HG03457 (cell line): ENCODE data around the gene DNAJC5.

Source experiments
- ATAC-seq: cut with Tn5 transposase; IDR thresholded peaks from one replicate; pipeline ENCODE4 v1.9.1; 2021; ENCODE audit warnings: moderate number of reproducible peaks; ENCODE audit not compliant: unreplicated experiment

Gene DNAJC5

GRCh38 chr20:63978319-63979228 lies 83.6 kb downstream of the DNAJC5 start:
- ATAC-seq, result no peak

GRCh38 chr20:63979229-63979556 lies 84.3 kb downstream of the DNAJC5 start:
- no peak for ATAC-seq

GRCh38 chr20:63979557-63980316 lies 84.8 kb downstream of the DNAJC5 start, which contains the start of gene SAMD10:
SAMD10 (minus strand) TSS chr20:63979642; CDS start chr20:63979467, 175 bp downstream.
- no peak for ATAC-seq

GRCh38 chr20:63980317-63980805 lies 85.4 kb downstream of the DNAJC5 start:
- ATAC-seq, result no peak

GRCh38 chr20:63980806-63981728 lies 86.1 kb downstream of the DNAJC5 start, which contains the start of gene PRPF6:
PRPF6 (plus strand) TSS chr20:63981132; CDS start chr20:63981246, 114 bp downstream.
- peak; percentile 42 for ATAC-seq

- no peak for ATAC-seq
These were observed 88.0 kb downstream of the DNAJC5 start for GRCh38 chr20:63982937-63983336.
